PC-9 (cell line): Measurements from ENCODE around the gene ADCY3.

ENCODE experiments used
- EZH2 ChIP-seq: fragments of 200-600 bp; sonication (generic); IDR thresholded peaks from 2 replicates; pipeline ENCODE4 v1.8.0; 2017; ENCODE audit warnings: antibody characterized with exemption, low read depth
- TF ChIP-seq, protein P1 (sequence below): fragments of 200-600 bp; sonication (generic); conservative IDR thresholded peaks from 2 replicates; pipeline ENCODE4 v1.6.1; 2017; ENCODE audit warnings: mixed run types, antibody characterized with exemption, mild to moderate bottlenecking, moderate library complexity

DNA sequence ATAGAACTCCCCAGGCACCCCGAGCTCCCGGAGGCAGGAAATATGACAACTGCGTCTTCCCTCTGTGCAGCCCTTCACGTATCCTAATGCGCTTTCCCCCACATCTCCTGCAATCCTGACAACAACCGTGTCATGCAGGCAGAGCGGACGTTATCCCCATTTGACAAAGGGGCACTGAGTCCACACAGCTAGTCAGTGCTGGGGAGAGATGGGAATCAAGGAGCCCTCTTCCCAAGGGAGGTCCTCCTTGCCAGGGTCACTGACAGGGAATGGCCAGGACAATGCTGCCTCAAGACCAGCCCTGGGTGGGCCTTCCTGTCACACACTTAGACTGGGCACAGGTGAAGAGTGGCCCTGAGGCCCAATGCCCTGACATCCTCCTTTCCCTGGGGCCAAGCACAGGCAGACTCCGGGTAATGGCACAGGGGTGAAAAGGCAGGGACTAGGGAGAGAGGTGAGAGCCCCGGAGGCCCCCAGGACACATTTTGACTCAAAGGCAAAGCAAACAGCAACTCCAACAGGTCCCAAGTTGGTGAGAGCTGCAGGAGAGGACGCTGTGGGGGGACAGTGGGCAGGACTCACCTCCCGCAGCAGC, 2.2 kb downstream of the ADCY3 start:
- no peak for TF ChIP-seq EZH2
- TF ChIP-seq, protein P1, sequence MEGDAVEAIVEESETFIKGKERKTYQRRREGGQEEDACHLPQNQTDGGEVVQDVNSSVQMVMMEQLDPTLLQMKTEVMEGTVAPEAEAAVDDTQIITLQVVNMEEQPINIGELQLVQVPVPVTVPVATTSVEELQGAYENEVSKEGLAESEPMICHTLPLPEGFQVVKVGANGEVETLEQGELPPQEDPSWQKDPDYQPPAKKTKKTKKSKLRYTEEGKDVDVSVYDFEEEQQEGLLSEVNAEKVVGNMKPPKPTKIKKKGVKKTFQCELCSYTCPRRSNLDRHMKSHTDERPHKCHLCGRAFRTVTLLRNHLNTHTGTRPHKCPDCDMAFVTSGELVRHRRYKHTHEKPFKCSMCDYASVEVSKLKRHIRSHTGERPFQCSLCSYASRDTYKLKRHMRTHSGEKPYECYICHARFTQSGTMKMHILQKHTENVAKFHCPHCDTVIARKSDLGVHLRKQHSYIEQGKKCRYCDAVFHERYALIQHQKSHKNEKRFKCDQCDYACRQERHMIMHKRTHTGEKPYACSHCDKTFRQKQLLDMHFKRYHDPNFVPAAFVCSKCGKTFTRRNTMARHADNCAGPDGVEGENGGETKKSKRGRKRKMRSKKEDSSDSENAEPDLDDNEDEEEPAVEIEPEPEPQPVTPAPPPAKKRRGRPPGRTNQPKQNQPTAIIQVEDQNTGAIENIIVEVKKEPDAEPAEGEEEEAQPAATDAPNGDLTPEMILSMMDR, result no peak
